SIG-M5 treated with dmso at 0.1 percent for 504 hours (cell line): ENCODE data around the gene CD276.
A peak's percentile ranks its signal among the peaks of the same experiment; 100 is the strongest.
"Not testable (repeated sequence)": the region's sequence is repeated elsewhere in the genome, so short reads cannot be mapped to it uniquely, and the experiment has no call there.

Experiments used
- DNase-seq: peaks from one replicate; lab custom pipeline; 2025; ENCODE audit not compliant: unreplicated experiment; lab: John Stamatoyannopoulos, UW

The CD276 gene

GRCh38 chr15:73684581-73685455 lies 635 bp downstream of the CD276 start:
- no peak for DNase-seq

- no peak for DNase-seq
Measured at GRCh38 chr15:73685981-73686380, 1.8 kb downstream of the CD276 start.

- DNase-seq = no peak
Measured at GRCh38 chr15:73686781-73687256, 2.6 kb downstream of the CD276 start.

- DNase-seq = no peak
Measured at GRCh38 chr15:73687351-73687750, 3.2 kb downstream of the CD276 start.

GRCh38 chr15:73688455-73688854 lies 4.3 kb downstream of the CD276 start:
- DNase-seq = no peak

- DNase-seq = no peak
Measured at GRCh38 chr15:73691396-73691795, 7.2 kb downstream of the CD276 start.

- DNase-seq = no peak
Measured at GRCh38 chr15:73694419-73694818, 10.2 kb downstream of the CD276 start.

GRCh38 chr15:73695773-73696640 lies 11.8 kb downstream of the CD276 start:
- DNase-seq = no peak

GRCh38 chr15:73696641-73697001 lies 12.4 kb downstream of the CD276 start:
- no peak for DNase-seq

- DNase-seq = peak; percentile 22
Measured at GRCh38 chr15:73697033-73697467, 12.9 kb downstream of the CD276 start.

GRCh38 chr15:73699249-73700040 lies 15.3 kb downstream of the CD276 start:
- no peak for DNase-seq

GRCh38 chr15:73700041-73700842 lies 16.1 kb downstream of the CD276 start:
- DNase-seq = peak; percentile 72

- not testable (repeated sequence) for DNase-seq
Measured at GRCh38 chr15:73702311-73703239, 18.4 kb downstream of the CD276 start.

GRCh38 chr15:73703601-73704000 lies 19.4 kb downstream of the CD276 start:
- DNase-seq = not testable (repeated sequence)

- DNase-seq = not testable (repeated sequence)
Measured at GRCh38 chr15:73704142-73704868, 20.1 kb downstream of the CD276 start.

- peak; percentile 52 for DNase-seq
Measured at GRCh38 chr15:73704869-73705645, 20.9 kb downstream of the CD276 start.

- DNase-seq = no peak
Measured at GRCh38 chr15:73708691-73709090, 24.5 kb downstream of the CD276 start.

- no peak for DNase-seq
Measured at GRCh38 chr15:73709241-73709640, 25.1 kb downstream of the CD276 start.
